Measurements from ENCODE around the gene CNGB1.
"Not testable (repeated sequence)": the region's sequence is repeated elsewhere in the genome, so short reads cannot be mapped to it uniquely, and the experiment has no call there.

Gene CNGB1

GRCh38 chr16:57923841-57924240 lies 47.1 kb downstream of the CNGB1 start:
- no peak for DNase-seq

DNA sequence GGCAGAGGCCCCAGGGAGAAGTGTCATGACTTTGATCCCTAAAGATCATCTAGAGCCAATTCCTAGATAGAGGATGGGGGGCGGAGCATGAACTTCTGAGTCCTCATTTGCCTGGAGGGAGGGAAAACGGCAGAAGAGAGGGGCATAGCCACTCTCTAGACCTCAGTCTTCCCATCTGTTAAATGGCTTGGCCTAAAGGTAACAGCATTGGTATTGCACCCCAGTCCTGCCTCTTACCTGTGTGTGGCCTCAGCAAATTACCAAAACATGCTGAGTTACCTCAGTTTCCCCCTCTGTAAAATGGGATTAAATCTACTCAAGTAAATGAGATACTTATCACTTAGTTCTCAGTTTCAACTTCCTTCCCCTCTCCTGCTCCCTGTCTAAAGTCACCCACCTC lies 47.5 kb downstream of the CNGB1 start:
- no peak for DNase-seq

- no peak for DNase-seq
These were observed 50.1 kb downstream of the CNGB1 start for GRCh38 chr16:57920880-57921229.

- DNase-seq, result no peak
These were observed 50.6 kb downstream of the CNGB1 start for GRCh38 chr16:57920215-57920879.

GRCh38 chr16:57918994-57919393 lies 51.9 kb downstream of the CNGB1 start:
- DNase-seq, result no peak

DNA sequence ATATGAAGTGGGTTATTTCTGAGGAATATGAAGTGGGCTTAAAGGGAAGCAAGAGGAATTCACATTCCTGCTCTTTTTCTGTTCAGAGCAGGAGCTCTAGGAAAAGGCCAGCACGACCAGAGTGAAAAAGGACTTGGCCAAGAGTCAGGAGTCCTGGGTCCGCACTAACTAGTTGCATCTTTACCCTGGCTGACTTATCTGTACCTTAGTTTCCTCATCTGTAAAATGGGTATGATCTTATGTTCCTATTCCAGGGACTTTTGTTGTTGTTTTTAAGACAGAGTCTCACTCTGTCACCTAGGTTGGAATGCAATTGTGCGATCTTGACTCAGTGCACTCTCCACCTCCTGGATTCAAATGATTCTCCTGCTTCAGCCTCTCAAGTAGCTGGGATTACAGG lies 52.5 kb downstream of the CNGB1 start:
- no peak for DNase-seq

- not testable (repeated sequence) for DNase-seq
These were observed 53.0 kb downstream of the CNGB1 start for GRCh38 chr16:57917929-57918328.

- DNase-seq, result not testable (repeated sequence)
These were observed 53.4 kb downstream of the CNGB1 start for GRCh38 chr16:57917489-57917888.

DNA sequence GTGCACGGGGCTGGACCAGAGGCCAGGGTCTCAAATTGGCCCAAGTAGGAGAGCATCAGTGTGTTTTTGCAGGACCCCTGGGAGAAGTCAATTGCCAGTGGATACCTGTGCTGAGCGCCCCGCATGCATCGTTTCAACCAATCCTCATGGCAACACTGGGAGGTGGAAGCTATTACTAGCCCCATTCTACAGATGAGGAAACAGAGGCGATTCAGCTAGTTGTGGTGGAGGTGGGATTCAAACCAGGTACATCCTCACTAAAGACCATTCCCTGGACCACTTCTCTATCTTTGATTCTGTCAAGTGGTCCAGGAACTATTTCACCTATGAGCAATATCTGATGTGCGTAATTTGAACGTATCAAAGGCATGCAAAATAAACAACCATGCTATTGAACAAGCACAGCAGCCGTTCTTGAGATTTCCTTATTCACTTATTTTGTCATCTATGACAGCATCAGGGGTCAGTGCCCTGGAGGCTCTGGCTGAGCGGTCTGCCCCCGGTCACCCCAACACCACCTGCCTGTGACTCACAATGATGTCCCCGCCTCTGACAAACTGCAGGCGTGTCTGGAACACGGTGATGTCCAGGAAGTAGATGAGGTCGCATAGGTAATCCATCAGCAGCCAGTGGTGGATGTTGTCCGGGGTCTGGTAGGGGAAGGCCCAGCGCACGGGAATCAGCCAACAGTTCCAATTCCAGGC lies 54.0 kb downstream of the CNGB1 start:
- no peak for DNase-seq

DNA sequence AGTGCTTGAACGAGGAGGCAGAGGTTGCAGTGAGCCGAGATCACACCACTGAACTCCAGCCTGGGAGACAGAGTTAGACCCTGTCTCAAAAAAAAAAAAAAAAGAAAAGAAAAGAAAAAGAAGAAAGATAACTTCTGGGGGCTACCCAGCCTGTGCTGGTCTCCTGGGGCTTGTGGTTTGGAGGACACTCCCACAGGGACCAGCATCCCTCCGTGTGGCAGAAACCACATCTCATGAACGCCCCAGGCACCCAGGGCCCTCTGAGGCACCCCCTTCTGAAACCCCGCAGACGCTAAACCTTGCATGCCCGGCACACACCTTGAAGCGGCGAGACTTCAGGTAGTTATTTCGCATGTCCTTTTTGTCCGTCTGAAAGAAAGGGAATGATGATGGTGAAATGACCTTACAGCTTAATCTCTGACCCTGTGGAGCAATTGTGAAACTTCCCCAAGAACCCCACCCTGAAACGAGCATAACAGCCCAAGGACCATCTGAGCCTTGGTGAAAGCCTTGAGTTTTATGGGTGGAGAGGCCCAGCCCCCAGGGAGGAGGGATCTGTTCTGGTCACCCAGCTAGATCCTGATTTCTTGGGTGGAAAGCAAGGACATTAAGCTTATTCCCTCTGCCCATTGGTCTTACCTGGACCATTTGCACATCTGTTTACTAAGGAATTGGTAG lies 55.0 kb downstream of the CNGB1 start:
- no peak for DNase-seq

DNA sequence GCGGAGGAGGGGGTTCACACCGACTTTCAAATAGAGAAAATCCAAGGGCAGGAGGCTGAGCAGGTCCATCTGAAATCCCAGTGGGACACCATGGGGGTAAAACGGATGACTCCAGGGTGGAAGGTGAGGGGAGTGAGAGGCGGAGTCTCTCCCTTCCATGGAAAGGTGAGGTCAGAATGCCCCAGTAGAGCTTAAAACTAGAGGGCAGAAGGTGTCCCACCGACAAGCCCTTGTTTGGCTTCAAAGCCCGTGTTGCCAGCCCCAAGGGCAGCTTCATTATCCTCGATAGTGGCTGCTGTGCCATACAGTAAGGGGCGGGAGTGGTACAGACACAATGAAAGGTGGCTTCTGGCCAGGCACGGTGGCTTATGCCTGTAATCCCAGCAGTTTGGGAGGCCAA lies 55.7 kb downstream of the CNGB1 start:
- no peak for DNase-seq

DNA sequence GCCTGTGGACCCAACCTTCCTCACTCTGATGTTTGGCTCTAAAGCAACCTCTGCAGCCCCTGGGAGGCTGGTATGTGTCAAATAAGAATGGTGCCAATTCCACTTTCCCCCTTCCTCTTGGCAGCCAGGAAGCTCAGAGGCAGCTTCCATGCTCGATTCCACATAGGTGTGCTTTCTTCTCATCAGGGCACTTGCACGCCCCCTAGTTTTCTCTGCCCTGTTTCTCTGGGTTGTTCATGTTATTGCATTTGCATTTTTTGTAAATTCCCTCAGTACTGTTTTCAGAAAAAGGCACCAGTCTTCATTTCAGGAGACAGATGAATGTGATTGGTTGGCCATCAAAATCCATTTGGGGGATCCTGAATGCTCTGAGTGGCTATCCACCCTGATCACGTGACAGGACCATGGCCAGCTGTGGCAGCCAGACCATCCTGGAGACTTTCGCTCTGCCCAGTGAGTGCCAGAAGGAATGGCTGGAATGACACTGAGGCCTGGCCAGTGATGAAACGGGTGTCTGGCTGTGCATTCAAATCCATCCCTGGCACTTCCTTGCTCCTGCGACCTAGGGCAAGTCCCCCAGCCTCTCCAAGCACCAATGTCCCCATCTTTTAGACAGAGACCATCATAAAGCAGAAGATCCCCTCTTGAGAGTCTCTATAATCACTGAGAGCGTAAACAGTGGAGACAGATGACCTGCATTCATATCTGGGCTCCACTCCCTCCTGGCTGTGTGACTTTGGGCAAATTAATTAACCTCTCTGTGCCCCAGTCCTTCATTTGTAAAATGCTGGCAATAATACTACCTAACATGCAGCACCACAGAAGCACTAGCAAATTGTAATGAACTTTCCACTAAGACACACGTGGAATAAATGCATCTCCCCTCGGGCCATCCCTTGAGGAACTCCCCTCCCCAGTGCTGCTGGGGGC lies 56.4 kb downstream of the CNGB1 start:
- no peak for DNase-seq

DNA sequence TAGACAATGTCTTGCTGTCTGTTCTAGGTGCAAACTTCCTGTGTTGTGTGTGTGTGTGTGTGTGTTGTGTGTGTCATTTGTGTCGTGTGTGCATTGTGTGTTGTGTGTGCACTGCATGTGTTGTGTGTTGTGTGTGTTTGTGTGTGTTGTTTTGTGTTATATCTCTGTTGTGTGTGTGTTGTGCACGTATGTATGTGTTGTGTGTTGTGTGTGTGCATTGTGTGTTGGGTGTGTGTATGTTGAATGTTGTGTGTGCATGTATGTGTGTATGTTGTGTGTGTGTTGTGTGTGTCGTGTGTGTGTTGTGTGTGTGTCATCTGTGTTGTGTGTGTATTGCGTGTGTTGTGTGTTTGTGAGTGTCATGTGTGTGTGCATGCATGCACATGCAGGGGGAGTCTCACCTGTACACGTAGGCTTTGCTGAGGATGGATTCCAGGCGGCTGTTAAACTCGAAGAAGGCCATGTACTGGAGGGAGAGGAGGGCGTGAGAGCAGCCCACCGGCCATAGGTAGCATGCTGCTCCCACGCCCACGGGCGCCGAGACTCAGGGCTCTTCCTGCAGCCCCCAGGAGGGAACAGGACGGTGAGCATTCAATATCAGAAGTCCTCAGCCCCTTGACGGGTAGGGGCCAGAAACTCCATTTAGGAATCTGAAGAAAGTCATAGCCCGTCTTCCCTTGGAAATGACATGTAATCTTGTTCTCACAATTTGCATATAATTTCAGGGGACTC lies 58.2 kb downstream of the CNGB1 start:
- no peak for DNase-seq

GRCh38 chr16:57911743-57912142 lies 59.2 kb downstream of the CNGB1 start:
- no peak for DNase-seq

- no peak for DNase-seq
These were observed 60.2 kb downstream of the CNGB1 start for GRCh38 chr16:57910696-57911095.

DNA sequence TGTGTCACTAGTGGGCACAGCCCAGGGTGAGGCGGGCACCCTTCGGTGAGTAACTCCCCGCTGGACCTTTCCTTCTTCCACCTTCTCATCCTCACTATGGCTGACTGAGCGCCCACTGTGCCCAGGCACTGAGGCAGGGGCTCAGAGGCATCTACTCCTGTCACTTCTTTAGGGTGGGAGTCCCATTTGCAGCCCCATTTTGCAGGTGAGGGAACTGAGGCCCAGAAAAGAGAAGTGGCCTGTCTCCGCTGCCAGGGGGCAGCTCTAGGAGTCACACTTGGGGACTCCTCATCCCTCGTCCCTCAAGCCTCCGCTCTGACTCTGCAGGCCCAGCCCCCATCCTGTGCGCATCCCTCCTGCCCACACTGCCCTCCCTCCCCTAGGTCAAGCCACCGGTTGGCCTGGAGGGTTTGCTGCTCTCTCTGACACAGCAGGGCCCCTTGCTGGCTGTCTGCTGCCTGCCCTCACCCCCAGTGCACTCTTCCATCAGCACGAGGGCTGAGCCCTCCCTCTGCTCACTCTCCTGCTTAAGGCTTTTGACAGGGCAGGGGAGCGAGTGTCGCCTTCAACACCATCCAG lies 62.4 kb downstream of the CNGB1 start:
- DNase-seq, result no peak

DNA sequence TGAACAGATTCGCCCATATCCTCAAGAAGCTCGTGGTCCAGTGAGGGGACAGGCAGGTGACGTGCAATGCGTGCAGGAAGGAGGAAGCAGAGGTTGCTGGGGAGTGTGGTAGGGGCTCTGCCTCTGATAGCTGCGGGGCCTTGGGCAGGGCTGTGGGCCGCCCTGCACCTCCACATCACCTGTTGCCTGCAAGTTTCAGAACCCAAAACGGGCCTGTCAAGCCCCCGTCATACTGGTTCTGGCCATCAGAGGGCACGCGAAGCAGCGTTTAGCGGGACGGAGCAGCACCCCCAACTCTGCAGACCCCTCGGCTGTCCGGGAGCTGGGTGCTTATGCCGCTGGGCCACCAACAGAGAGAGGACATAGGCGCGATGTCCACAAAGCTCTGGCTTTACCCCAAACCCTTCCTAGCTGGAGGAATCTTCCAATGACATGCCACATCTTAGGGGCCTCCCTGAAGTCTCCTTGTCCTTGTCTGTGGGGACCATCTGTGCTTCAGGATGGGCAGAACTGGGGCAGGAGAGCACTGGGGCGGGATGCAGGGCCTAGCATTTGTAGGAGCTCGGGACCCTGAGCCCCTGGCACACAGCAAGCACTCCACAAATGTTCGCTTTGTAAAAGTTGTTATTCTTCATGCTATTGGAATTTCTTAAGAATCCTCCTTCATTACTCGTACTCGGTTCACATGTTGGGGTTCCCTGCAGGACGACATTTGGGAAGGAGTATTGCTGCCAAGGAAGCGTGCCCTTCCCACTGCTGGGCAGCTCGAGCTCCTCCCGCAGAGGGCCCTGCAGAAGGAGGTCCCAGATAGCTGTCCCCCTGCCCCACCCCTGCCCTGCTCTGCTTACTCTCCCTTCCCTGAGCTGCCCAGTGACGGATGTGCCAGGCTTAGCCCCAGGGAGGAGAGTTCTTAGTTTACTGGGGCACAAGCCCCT lies 64.3 kb downstream of the CNGB1 start:
- DNase-seq, result no peak

DNA sequence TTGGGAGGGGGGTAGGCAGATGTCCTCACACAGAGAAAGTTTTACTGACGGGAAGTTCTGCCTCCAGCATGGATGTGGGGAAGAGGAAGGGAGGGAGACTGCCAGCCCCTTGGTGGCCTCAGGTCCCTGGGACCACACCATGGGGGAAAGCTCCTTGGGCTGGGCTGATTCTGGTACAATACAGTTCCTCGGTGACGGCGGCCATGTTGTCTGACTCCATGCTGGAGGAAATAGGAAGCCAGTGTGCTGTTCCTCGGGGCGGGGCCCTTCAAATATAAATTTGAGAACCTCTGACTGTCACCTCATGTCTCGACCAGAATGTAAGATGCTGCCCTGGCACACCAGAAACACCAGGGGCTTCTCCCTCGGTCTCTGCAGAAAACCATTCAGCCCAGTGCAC lies 66.8 kb downstream of the CNGB1 start:
- DNase-seq, result no peak

DNA sequence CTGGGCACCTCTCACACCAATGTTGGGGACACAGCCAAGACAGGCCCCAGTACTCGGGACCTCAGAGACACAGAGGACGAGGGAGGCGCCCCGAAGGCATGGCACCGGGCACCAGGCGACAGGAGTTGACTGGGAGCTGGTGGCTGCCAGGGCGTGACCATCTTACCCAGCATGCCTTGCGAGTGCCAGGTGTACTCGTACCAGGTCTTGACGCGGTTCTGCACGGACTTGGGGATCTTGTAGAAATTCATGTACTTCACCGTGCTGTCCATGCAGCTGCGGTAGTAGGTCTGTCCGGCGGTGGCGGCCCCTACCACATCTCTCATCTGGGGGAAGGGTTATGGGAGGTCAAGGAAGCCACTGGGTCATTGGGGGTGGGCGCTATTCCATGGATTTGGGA lies 67.3 kb downstream of the CNGB1 start:
- no peak for DNase-seq

DNA sequence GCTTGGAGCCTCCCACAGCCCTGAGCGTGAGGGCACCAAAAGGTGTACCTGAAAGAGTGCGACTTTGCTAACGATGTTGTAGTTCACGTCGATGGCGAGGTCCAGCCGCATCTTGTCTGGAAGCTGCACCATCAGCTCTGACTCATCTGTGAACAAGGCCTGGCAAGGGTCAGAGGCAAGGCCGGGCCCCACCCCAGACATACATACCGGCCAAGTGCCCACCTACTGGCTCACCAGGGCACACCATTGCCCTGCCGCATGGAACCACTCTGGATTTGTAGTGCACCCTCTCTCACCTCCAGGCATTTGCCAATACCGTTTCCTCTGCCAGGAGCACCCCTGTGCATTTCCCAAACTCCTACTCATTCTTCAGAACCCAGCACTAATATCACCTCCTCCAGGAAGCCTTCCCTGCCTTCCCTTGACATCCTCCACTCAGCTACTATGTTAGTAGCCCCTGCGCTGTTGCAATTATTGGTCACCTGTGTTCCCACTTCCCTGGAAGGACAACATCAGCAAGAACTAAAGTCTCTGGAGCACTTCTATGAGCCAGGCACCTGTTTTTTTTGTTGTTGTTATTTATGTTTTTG lies 69.4 kb downstream of the CNGB1 start:
- DNase-seq, result no peak
